Gastroesophageal sphincter (tissue), 2 donors: ENCODE measurements around the gene TLX3.

Experiments
- EP300 ChIP-seq: sonication (generic); formaldehyde crosslinking; IDR thresholded peaks from one replicate; pipeline ENCODE4 v1.6.1; 2017; ENCODE audit warnings: antibody characterized with exemption, mild to moderate bottlenecking
- POLR2A ChIP-seq, 2 donors: fragments of 450-650 bp; IDR thresholded peaks; one replicate each; pipeline ENCODE4 v1.6.1; 2017; ENCODE audit warnings: antibody characterized with exemption in 2 of 2, mild to moderate bottlenecking in 2 of 2, moderate library complexity in 1 of 2

DNA sequence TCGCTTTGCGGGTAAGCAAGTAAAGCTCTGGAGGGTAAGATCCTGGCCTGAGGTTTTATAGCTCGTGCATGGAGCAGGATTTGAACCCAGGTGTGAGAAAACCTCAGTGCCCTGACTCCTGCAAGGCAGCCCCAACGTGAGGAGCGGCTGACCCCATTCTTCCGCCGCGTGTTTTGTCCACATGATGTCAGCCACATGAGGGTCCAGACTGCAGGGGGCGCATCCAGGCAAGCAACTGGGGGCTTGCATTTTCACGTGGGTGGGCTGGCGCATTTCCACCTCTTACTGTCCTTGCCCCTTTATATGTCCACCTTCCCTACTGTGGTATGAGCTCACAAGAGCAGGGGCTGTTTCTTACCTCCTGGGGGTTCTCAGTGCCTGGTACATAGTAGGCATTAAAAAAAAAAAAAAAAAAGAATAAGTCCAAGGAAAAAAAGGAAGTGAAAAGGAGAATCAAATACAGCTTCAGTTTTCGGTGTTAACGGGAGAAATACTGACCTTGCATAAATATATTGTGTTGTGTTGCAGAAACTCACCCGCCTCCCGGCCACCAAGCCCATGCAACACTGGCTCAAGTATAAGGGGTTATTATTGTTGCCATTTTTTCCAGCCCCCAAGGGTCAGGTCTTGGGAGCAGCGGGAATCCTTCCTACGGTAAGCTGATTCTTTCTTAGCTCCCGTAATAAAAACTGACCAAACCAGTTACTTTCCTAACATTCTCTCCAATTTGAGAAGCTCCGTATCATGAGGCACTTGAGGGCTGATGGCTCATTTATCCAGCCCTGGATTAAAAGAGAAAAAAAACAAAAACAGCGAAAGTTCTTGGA lies 15.0 kb downstream of the TLX3 start:
- TF ChIP-seq EP300 = no peak
- no peak for TF ChIP-seq POLR2A (IDR thresholded peaks at IDR 0.05)
